Nucleus accumbens (tissue), 56 donors: ENCODE data around the gene METTL9.

ENCODE experiments used
- DNase-seq, 56 donors: peaks; one replicate each; lab custom pipeline; 2025; lab: John Stamatoyannopoulos, UW

The METTL9 gene

DNA sequence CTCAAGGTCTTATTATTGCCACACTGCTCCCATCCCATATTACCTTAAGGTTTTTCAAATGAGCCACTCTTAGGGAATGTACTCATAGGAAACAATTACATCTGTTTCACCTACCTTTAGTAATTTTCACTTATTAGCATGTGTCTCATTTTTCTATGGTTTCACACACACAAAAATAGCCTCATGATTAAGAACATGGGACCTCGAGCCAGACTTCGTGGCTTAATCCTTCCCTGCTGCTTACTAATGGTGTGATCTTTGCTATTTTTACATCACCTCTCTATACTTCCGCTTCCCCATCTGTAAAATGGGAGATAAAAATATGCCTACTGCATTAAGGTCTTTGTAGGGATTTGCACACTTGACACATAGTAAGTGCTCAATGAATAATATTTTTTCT is 102.9 kb downstream of the METTL9 start:
- DNase-seq, result no peak

GRCh38 chr16:21703156-21703555 is 103.8 kb downstream of the METTL9 start:
- no peak for DNase-seq

- DNase-seq, result no peak
Measured at GRCh38 chr16:21703589-21704174, 104.3 kb downstream of the METTL9 start.

DNA sequence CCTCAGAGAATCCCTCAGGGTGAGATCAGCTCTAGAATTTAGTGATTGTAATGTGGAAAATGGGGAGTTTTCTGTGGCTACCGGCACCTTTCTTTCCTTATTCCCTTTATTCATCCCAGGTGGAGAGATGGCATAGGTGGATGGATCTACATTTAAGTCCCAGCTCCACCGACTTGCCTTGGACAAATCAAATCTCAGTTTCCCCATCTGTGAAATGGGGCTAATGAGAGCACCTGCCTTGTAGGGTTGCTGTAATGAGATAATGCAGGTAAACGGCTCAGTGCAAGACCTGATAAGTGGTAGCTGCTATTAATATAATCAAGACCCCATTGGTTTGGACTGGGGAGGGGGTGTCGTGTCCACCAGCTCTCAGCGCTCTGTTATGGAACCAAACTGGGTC is 104.9 kb downstream of the METTL9 start:
- no peak for DNase-seq

DNA sequence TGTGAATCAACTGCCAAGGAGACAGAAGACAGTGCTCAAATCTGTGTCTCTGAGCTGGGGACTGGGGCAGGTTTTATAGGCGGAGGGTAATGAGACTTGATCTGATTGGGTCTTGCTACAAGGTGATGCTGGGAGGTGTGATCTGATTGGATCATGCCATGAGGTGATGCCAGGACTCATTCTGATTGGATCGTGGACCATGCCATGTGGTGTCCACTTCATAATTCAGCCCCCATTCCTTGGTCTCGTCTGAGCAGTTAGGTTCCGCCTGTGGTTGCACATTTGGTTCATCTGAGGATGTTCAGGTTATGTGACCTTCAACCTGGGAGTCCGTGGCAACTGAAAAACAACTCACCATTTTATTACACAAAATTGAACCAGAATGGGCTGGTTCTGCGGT is 105.4 kb downstream of the METTL9 start:
- DNase-seq, result no peak
